ENCODE results near the gene GRK5.

GRK5 gene

GRCh38 chr10:119391440-119392251, 184.3 kb downstream of the GRK5 start:
- DNase-seq, result no peak

- DNase-seq, result no peak
Measured at GRCh38 chr10:119393019-119393418, 185.6 kb downstream of the GRK5 start.

GRCh38 chr10:119393421-119393820, 186.1 kb downstream of the GRK5 start:
- no peak for DNase-seq

GRCh38 chr10:119393845-119394244, 186.5 kb downstream of the GRK5 start:
- DNase-seq, result no peak

GRCh38 chr10:119394657-119395279, 187.4 kb downstream of the GRK5 start:
- DNase-seq, result no peak

GRCh38 chr10:119395280-119396007, 188.1 kb downstream of the GRK5 start:
- no peak for DNase-seq

GRCh38 chr10:119396008-119396708, 188.8 kb downstream of the GRK5 start:
- no peak for DNase-seq

GRCh38 chr10:119396709-119397071, 189.3 kb downstream of the GRK5 start:
- no peak for DNase-seq

- no peak for DNase-seq
Measured at GRCh38 chr10:119397416-119397815, 190.0 kb downstream of the GRK5 start.

- no peak for DNase-seq
Measured at GRCh38 chr10:119398996-119399395, 191.6 kb downstream of the GRK5 start.

GRCh38 chr10:119399466-119399865, 192.1 kb downstream of the GRK5 start:
- no peak for DNase-seq

GRCh38 chr10:119401671-119402395, 194.5 kb downstream of the GRK5 start:
- DNase-seq, result no peak

- DNase-seq, result no peak
Measured at GRCh38 chr10:119403921-119404320, 196.6 kb downstream of the GRK5 start.

GRCh38 chr10:119404719-119405519, 197.5 kb downstream of the GRK5 start:
- DNase-seq, result no peak

- DNase-seq, result no peak
Measured at GRCh38 chr10:119405520-119405807, 198.1 kb downstream of the GRK5 start.

- DNase-seq, result no peak
Measured at GRCh38 chr10:119406137-119406536, 198.8 kb downstream of the GRK5 start.

- no peak for DNase-seq
Measured at GRCh38 chr10:119406601-119407253, 199.4 kb downstream of the GRK5 start.

- no peak for DNase-seq
Measured at GRCh38 chr10:119407254-119407777, 199.9 kb downstream of the GRK5 start.

- DNase-seq, result no peak
Measured at GRCh38 chr10:119408072-119408471, 200.7 kb downstream of the GRK5 start.

GRCh38 chr10:119408969-119409371, 201.6 kb downstream of the GRK5 start:
- DNase-seq, result no peak

GRCh38 chr10:119409385-119409784, 202.0 kb downstream of the GRK5 start:
- DNase-seq, result no peak

Data from activated CD4-positive, alpha-beta T cell treated with anti-CD3 and anti-CD28 coated beads, Interleukin-2, amount 50 U/mL, for 4 hours (primary cell).